HG03280 (cell line): ENCODE results near the gene PDZD2.

Experiments used
- ATAC-seq: cut with Tn5 transposase; IDR thresholded peaks from one replicate; pipeline ENCODE4 v1.9.1; 2021; ENCODE audit warnings: mild to moderate bottlenecking, moderate library complexity; ENCODE audit not compliant: unreplicated experiment

Gene PDZD2

DNA sequence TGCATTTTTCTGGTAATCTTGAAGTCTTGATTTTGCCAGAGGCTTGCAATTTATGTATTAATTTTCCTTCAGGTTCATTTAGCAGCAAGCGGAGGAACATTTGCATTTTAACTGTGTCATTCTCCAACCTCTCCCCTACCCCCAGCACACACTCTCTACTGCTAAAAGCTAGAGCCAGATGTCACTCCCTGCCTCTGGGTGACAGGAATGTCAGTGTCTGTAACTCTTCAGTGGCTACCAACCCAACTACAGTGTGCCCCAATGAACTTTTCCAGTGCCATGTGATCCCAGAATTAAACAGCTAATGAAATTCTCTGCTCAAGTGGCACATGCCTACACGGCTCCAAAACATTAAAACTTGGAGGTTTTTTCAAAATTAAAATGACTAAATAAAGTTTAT, 274.9 kb downstream of the PDZD2 start:
- no peak for ATAC-seq

DNA sequence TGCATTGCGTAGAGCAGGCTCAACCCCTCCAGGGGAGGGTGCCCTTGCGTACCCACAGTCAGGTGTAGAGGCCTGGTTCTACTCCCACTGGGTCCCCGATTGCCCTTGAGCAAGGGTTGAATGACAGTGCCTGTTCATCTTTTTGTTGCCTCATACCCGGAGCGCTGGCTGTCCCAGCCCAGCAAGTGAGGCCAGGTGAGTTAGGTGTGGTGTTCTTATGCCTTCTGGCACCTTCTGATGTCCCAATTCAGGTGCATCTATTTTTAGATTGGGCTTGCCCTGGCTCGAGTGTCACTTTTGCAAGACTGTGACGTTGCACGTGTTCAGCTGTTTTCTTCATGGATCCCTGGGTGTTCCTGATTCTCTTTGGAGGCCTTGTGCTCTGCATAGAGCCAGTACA, 277.4 kb downstream of the PDZD2 start:
- no peak for ATAC-seq

DNA sequence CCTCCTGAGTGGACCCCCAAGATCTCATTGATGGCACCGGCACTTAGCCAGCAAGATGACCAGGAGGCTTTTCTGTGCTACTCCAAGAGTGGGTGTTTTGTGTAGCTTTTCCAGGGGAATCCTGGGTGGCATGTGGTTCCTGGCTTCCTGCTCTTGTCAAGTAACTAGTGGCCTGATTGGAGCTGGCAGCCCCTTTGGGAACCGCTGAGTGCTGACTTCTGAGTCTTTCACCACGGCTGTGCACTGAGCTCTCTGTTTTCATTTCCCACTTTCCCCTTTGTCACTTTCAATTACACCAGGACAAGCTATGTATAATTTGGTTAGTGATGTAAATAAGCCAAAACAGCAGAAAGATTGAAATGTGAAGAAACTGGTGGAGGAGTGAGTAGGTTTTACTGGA, 279.8 kb downstream of the PDZD2 start:
- no peak for ATAC-seq

DNA sequence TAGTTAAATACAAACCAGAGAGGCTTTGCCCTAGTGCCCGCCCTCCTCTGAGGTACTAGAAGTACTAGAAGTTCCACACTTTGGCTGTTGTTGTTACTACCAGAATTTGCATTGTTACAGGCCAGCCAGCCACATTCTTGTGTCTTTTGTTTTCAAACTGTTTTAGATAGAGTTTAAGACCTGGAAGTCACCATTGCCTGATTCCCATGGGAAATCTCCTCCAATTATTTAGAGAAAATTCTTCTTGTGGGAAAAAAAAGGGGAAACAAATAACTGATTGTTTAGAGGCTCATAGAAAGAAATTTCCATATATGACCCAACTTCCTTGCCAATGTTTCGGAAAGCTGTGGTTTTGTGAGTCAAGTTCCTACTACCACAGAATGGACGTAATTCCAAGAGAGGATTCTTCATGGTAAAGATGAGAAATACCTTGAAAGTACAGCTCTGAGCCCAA, 282.9 kb downstream of the PDZD2 start:
- ATAC-seq: no peak

DNA sequence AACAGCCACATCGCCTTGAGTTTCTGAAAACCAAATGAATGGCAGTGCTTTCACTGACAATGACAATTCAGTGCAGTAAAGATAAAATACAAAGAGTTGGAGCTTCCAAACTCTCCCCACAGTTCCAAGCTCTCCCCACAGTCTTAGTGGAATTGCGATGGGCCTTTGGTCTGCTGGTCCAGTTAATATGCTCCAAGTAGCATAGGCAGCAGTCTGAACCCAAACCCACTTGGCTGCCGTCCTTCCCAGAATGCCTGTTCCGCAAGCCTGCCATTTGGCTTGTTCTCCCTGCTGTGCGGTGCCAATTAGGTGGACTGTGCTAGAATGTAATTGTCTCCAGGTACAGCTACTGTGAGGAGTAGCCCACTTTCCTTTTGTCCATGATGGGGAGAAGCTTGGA, 285.1 kb downstream of the PDZD2 start:
- no peak for ATAC-seq

DNA sequence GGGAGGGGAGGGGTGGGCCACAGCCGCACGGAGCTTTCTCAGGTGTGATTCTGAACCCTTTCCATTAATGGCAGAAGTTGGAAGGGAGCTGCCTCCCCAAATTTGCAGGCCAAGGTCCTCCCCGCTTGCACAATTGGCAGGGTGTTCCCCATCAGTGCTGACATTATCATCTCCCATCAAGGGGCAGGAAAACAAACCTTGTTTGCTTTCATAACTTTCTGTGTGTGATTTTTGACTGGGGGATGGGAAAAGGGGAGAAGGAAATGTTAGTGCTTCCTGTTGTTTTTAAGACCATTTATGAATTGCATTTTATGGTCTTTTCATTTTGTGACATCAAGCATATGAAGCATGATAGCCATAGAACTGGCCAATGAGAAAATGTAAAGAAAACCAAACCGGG, 292.9 kb downstream of the PDZD2 start:
- ATAC-seq: no peak

DNA sequence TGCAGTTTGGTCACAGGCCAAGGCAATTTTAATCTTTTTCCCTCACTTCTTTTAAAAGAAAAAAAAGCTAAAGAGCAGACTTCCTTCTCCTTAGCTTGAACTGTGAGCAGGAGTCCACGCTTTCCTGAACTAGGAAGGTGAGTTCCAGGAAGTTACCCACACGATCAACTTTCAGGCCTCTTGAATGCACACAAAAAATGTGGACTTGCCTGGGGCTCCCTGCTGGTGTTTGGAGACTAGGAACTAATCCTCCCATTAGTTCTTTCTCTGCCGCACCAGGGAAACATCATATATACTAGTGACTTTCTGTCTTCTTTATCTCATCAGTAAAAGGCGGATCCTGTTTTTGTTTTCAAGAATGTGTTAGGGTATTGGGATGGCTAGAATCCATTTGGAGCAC, 295.2 kb downstream of the PDZD2 start:
- no peak for ATAC-seq

DNA sequence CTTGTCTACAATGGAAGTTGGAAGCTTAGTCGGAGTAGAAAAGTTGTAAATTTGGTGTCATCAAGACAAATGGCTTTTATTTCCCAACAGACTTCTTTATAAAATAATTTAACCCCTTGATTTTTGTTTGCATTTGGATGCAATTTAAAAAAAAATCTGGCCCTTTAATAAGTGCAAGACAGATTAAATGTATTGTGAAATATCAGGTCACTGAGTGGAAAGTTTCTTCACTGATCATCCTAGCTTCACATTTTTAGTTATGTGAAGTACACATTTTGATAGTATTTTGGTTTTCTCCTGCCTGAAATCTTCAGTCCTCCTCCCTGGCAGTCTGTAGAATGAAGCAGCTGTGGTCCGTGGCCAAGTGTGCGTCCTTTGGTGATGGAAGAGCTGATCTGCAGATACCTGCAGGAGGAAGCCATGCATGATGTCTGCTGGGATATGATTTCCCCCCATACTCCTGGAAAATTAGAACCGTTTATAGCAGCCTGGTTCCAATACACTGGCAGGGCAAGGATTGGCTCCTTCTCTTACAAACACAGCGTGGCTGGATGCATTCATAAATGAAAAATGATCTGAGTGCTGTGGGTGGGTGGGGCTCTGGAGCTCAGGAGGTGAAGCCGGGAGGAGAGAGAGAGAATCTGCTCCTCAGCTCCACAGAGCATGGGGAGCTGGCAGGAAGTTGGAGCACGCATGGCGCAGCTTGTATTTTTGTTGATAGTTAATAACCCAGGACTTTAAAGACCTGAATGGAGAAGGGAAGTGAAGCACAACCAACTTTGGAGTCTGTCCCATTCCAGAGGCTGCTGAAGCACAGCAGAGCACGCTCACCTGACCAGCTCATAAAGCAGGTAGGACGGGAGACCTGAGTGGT, 296.8 kb downstream of the PDZD2 start:
- ATAC-seq: no peak

DNA sequence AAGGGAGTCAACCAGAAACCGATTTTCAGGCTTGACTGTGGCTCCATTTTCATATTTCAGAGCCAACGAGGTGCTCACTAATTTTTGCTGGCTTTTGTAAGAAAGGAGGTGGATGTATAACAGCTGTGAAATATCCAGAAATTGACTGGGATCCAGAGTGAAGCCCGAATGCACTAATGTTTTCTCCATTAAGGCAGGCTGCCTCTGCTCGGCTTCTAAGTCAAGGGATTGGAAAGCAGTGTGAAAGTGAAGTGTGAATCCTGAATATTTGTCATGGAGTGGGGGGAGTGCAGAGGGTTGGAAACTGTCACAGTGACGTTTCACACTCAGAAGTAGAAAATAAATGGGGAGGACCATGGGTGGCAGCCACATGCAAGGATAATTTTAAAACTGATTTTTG, 297.8 kb downstream of the PDZD2 start:
- no peak for ATAC-seq

DNA sequence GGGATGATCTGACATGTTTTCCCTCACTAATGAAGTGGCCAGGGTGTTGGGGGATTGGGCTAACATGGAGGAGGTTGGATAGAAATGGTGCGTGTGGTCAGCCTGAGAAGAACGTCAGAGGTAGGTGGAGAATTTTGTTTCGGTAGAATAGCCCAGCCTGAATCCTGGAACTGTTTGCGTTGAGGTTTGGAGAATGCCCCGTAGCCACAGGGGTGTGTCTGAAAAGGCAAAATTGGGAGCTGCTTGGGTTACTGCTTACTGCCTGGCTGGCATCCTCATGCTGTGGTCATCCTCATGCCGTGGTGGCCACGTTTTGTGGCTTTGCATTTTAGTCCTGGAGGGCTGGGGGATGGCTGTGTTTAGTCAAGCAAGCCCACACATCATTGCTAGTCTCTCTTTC, 298.3 kb downstream of the PDZD2 start:
- no peak for ATAC-seq

DNA sequence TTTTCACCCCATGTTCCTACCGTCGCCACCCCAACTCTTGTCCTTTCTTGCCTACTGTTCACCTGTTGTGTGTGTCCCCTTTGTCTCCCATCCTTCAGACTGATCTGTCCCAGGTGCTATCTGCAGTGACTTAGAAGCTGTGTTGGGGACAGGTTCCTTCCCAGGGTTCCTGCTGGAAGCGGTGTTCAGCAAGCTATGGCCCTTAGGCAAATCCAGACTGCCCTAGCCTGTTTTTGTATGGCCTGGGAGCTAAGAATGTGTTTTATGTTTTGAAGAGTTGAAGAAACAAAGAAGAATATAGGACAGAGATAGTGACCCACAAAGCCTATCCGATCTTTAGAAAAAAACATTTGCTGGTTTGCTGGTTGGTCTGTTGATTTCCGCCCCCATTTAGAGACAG, 298.8 kb downstream of the PDZD2 start:
- ATAC-seq: no peak

DNA sequence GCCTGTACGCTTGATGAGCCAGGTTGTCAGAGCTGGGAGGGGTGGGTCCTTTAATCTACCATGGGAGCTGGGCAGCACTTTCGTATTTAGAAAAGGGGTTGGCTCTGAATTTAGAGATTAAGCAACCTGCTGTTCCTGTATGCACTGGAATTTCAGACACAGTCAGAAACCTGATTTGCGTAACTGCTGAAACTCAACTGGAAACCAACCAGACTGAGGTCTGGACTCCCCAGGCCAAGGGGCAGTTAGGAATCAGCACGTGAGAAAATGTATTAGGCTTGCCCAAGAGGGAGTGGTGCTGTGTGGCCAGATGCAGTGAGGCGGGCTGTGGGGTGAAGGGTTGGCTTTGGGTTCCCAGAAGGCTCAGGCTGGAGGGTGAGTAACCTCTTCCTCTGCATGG, 300.2 kb downstream of the PDZD2 start:
- no peak for ATAC-seq

DNA sequence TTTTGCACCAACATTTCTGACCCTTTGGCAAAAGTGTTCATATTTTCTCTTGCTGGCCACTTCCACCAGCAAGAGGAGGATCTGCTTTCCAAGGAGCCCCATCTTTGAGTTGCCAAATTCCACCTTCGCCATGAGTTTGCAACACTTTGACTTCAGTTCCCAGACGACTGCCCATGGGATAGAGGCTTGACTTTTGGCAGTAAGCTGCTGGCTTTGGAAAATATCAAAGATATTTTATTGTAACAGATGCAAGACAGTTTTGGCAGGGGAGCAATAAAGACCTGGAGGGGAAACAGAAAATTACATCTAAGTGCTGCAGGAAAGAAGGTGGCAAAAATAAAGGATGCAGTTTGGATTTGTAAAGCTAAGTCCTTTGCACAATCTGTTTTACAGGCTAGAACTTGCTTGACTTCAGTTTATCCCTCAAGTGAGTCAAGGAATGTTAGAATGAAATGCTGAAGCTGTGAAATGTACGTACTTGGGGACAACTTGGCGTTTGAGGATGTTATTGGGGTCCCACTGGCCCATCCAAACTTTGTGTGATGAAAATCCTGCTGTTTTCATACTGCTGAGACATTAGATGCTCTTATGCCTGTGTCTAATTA, 302.3 kb downstream of the PDZD2 start:
- ATAC-seq: no peak

DNA sequence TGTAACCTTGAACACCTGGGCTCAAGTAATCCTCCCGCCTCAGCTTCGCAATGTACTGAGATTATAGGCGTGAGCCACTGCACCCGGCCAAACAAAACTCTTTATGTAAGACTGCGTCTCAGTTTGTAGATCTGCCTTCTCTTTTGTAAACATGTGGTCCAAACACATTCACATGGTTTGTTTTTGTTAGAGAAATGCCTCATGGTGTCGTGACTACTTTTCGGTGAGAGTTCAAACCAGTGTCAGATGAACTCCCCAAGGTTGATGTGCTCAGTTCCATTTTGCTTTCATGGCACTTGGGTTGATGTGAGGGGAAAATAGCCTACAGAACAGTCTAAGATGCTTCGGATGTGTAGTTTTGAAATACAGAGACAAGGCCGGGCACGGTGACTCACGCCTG, 303.6 kb downstream of the PDZD2 start:
- no peak for ATAC-seq

DNA sequence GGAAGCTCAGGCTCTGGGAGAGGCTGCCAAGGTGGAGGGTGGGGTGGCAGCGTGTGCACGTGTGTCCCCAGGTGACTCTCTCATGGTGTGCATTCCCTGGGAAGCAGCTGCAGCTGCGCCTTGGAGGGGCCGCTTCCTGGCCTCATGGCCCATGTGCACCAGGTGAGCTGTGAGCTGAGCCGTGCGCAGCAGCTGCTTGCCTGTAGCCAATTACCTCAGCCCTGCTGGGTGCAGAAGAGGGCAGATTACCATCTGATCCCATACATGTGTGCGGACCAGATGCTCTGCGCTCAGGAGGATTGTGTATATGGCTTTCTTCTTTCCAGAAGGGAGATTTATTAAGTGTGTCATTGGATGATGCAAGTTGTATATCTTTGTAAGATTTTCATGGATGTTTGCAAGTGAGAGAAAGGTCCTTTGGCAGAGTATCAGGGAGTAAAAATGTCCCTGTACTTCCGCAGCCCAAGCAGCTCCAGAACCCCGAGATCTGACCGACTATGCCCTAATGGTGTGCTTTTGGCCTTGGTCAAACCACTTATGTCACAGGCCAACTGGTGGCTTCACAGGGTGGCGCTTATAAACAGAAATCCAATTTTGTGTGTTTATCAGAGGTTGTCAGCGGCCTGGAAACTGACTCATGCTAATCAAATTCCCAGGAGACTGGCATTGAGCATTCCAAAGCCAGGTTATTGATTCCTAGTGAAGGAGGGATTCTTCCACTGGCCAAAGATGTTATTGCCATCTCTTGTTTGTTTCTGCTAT, 305.9 kb downstream of the PDZD2 start:
- ATAC-seq: no peak

DNA sequence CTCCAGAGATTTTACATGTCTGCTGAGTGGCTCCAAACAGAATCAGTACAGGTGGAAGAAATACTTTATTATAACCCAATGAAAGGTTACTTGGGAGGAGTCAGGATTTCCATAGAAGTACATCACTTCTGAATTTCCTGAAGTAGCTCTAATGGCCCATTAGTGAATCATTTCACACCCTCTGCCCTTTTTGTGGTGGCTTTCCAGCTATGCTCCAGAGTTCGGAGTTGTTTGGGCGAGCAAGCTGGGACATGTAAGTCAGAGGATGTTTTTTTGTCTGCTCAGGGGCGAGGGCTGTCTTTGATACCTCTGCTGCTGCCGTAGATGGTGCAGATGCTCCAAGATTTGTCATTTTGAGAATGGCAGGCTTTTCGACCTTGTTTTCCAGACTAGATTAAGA, 309.1 kb downstream of the PDZD2 start:
- no peak for ATAC-seq

DNA sequence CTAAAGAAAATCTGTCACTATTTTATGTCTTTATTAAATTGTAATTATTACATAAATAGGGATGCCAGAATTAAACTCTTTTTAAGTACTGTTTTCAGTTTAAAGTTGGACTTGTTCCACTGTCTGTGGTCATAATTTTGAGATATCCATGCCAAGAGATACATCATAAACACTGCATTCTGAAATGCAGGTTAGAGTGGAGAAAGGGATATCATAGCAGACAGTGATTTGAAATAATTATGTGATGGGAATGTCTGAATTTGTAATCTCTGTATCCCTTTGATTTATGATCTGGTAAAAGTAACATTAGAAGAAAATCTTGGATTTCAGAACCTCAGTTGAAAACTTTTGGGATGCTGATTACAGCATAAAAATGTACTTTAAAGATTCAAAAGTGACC, 313.1 kb downstream of the PDZD2 start:
- no peak for ATAC-seq

DNA sequence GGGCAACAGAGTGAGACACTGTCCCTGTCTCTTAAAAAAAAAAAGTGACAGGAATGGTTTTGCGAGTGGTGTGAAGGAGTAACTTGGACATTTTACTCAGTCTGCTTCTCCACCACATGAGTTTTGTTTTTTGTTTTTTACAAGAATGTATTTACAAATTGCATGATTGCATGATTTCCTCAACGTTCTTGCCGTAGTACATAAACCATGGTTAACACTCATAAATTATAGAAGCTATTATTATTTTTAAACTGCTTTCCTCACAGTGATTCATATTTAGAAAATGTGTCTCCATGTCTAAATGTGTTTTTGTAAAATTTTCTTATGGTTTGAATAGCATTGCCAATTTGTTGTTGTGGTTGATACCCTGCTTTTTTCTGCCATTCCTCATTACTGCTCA, 315.2 kb downstream of the PDZD2 start:
- ATAC-seq: no peak

DNA sequence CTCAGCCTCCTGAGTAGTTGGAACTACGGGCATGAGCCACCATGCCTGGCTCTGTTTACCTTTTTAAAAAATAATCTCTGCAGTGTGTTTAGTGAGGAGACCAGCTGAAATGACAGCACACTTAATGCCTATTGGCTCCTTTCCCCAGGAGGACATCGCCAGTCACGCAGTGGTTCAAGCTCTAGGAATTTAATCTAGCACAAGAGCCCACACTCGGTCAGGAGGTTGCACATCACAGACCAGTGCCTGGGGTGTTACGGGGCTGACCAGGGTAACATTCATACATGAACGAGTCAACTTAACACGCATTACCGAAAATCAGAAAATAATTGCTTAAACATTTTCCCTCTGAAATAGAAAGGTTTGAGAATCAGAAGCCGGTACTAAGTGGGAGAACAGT, 318.2 kb downstream of the PDZD2 start:
- ATAC-seq: no peak

DNA sequence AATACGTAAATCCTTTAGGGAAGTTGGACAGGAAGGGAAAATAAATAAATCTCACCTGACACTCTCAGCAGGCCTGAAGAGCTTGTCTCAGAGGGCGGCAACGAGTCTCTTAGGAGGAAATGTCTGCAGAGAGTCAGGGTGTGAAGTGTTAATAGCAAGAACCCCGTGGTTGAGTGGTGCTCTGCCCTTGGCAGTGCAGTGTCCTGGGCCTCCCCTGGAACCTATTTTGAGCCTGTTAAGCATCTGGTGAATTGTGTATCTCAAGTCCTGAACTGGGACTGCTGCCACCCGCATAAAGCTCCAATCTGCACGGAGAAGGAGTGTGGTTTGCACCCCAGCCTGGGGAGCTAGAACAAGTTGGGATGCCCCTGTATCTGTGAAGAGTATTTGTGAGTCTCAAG, 323.4 kb downstream of the PDZD2 start:
- no peak for ATAC-seq

DNA sequence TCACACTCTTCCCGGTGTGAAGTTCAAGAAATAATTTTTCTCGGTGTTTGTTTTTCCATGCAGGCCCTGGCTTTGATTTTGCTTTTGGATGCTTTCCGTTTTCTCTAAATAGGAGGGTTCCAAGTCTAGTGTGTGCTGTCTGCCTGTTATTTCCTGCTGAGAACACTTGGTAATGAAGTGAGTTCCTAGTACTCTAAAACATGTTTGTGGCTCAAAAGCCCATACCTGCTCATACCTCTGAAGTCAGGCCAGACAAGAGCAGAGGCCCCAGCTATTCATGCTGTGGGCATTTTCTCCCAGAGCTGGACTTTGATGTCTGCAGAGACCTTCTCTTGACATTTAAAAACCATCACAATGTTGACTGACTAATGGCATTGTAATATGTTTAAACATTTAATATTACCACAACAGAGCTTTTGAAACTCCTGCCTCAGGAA, 324.0 kb downstream of the PDZD2 start:
- no peak for ATAC-seq
